Endothelial cell of umbilical vein (primary cell): ENCODE results near the gene NEB.

ENCODE experiments used
- CTCF ChIP-seq, 2 donors: IDR thresholded peaks; 1 replicate in 1 of 2; 2 replicates in 1 of 2; pipeline ENCODE4 v1.5.1; 2011; ENCODE audit warnings: low read length in 2 of 2, mild to moderate bottlenecking in 2 of 2, moderate library complexity in 2 of 2, control low read depth in 1 of 2, inconsistent platforms in 1 of 2, low read depth in 1 of 2; ENCODE audit not compliant: insufficient read depth in 1 of 2; ENCODE audit errors: extremely low read depth in 1 of 2
- EZH2 ChIP-seq: IDR thresholded peaks from 2 replicates; pipeline ENCODE4 v1.6.1; 2012; ENCODE audit warnings: borderline replicate concordance, low read depth, mild to moderate bottlenecking, moderate library complexity, low read length, inconsistent platforms; ENCODE audit not compliant: severe bottlenecking
- POLR2A ChIP-seq: IDR thresholded peaks from 2 replicates; pipeline ENCODE4 v1.6.1; 2012; ENCODE audit warnings: low read depth, mild to moderate bottlenecking, control low read depth, low read length
- POLR2AphosphoS5 ChIP-seq: IDR thresholded peaks from 2 replicates; pipeline ENCODE4 v1.6.1; 2012; ENCODE audit warnings: low read depth, mild to moderate bottlenecking, control low read depth, low read length, moderate library complexity; ENCODE audit not compliant: insufficient read depth
- TF ChIP-seq, protein P1 (sequence below): IDR thresholded peaks from 2 replicates; pipeline ENCODE4 v1.6.1; 2011; ENCODE audit not compliant: insufficient read depth, insufficient read length

- TF ChIP-seq POLR2AphosphoS5 (no peak), EZH2 (no peak), CTCF (IDR thresholded peaks at IDR 0.05; ENCODE audit: extremely low read depth in 1 of 2, insufficient read depth in 1 of 2, low read depth in 1 of 2, low read length in 2 of 2) (no peak), POLR2A (no peak)
- TF ChIP-seq, protein P1, sequence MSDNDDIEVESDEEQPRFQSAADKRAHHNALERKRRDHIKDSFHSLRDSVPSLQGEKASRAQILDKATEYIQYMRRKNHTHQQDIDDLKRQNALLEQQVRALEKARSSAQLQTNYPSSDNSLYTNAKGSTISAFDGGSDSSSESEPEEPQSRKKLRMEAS = no peak
These were observed 16.0 kb downstream of the NEB start for GRCh38 chr2:151718247-151718646.
